Measurements from ENCODE around the gene PDE4B. TPM values are rescaled to one million over a fixed set of nuclear protein-coding genes. Genes with fewer than 3 reads are reported as not detected.

The PDE4B gene
- polyA plus RNA-seq, 2 of the 4 experiments (the other 2 are of a cell fraction) = 20.2 to 56.8 TPM

- POLR2A ChIA-PET = no interaction called here
- no peak for FAIRE-seq
Observed at GRCh38 chr1:65942476-65942875, 149.8 kb downstream of the PDE4B start.

GRCh38 chr1:65946376-65946775 is 153.7 kb downstream of the PDE4B start:
- CTCF ChIA-PET = no interaction called here
- WGBS (ENCODE audit: missing lambda C conversion rate) = 0% methylated on average over 1 of the region's 1 CpG

More at GRCh38 chr1:65942476-65942875, 149.8 kb downstream of the PDE4B start:
- 0% methylated on average over 1 of the region's 1 CpG for WGBS (ENCODE audit: missing lambda C conversion rate)
- DNase-seq (ENCODE audit: low read depth in 1 of 2, low spot score in 1 of 2) (no peak), ATAC-seq (no peak)
- Histone ChIP-seq H3K4me1 (no peaks in the 10 kb centered on the region), H3K4me2 (no peak overlapping the region), H3K4me3 (no peak overlapping the region), H3K9me3 (no peaks in the 10 kb centered on the region), H3K27ac (no peak overlapping the region)
- CTCF ChIA-PET = interaction anchor here (1.1 kb wide), 1 partner anchor 300 kb away, joined by 3 read pairs; no protein-coding TSS in a partner anchor
- TF ChIP-seq KDM5A (IDR thresholded peaks at IDR 0.05) (no peak), POLR2A (IDR thresholded peaks at IDR 0.05; ENCODE audit: low read length) (no peak), CEBPB (IDR thresholded peaks at IDR 0.05) (no peak), GATA3 (IDR thresholded peaks at IDR 0.05; ENCODE audit: borderline replicate concordance) (no peak), NR3C1 (IDR thresholded peaks at IDR 0.05) (no peak), CBX8 (IDR thresholded peaks at IDR 0.05) (no peak)

GRCh38 chr1:65946960-65947359 is 154.3 kb downstream of the PDE4B start:
- ATAC-seq = no peak
- no peak overlapping the region for H3K4me3 ChIP-seq
- H3K4me2 ChIP-seq = no peak overlapping the region
- ChIA-PET POLR2A (no interaction called here), CTCF (no interaction called here)
- no peak for FAIRE-seq
- H3K9me3 ChIP-seq = no peaks in the 10 kb centered on the region
- no peak for DNase-seq (ENCODE audit: low read depth in 1 of 2, low spot score in 1 of 2)
- 68% methylated on average over 5 of the region's 5 CpGs for WGBS (ENCODE audit: missing lambda C conversion rate)
- H3K4me1 ChIP-seq = no peaks in the 10 kb centered on the region
- TF ChIP-seq SREBF2 (IDR thresholded peaks at IDR 0.05) = no peak
- no peak overlapping the region for H3K27ac ChIP-seq

More at GRCh38 chr1:65946376-65946775, 153.7 kb downstream of the PDE4B start:
- Histone ChIP-seq H3K4me2 (no peak overlapping the region), H3K4me1 (no peaks in the 10 kb centered on the region), H3K9me3 (no peaks in the 10 kb centered on the region), H3K27ac (no peak overlapping the region), H3K4me3 (no peak overlapping the region)
- POLR2A ChIA-PET = no interaction called here
- ATAC-seq (no peak), DNase-seq (ENCODE audit: low read depth in 1 of 2, low spot score in 1 of 2) (no peak), FAIRE-seq (no peak)
- TF ChIP-seq MAX (IDR thresholded peaks at IDR 0.05) (no peak), E2F6 (IDR thresholded peaks at IDR 0.05; ENCODE audit: borderline replicate concordance, low read depth) (no peak), BCL3 (IDR thresholded peaks at IDR 0.05) (no peak), RCOR1 (IDR thresholded peaks at IDR 0.05; ENCODE audit: low read depth, low read length) (no peak)

- TF ChIP-seq RAD21 (conservative IDR thresholded peaks at IDR 0.05 in 1 of 2, IDR thresholded peaks at IDR 0.05 in 1 of 2) (peak in 1 of 2 experiments; percentile 46; a peak in 2 of 5 replicates), CHD4 (IDR thresholded peaks at IDR 0.05; ENCODE audit: borderline replicate concordance) (no peak), HES2 (IDR thresholded peaks at IDR 0.05) (no peak)
- Histone ChIP-seq H3K4me1 (no peaks in the 10 kb centered on the region), H3K9me3 (no peaks in the 10 kb centered on the region), H3K27ac (no peak overlapping the region), H3K4me3 (no peak overlapping the region), H3K4me2 (no peak overlapping the region)
- POLR2A ChIA-PET = no interaction called here
- CTCF ChIA-PET = no interaction called here
- DNase-seq (ENCODE audit: low read depth in 1 of 2, low spot score in 1 of 2) = peak in 1 of 2 experiments; percentile 33
- no peak for FAIRE-seq
- peak in 1 of 2 experiments; percentile 61; a peak in 2 of 6 replicates for ATAC-seq
- WGBS (ENCODE audit: missing lambda C conversion rate) = 76% methylated on average over 7 of the region's 7 CpGs
Observed at GRCh38 chr1:65948609-65949229, 156.0 kb downstream of the PDE4B start.

GRCh38 chr1:65949230-65949626 is 156.5 kb downstream of the PDE4B start:
- H3K4me2 ChIP-seq = no peak overlapping the region
- no peak for FAIRE-seq
- no peak for TF ChIP-seq HMGXB4 (CRISPR knock-in tag; IDR thresholded peaks at IDR 0.05; ENCODE audit: borderline replicate concordance)
- no peak for TF ChIP-seq CEBPB (IDR thresholded peaks at IDR 0.05)
- no peak for TF ChIP-seq BCL3 (IDR thresholded peaks at IDR 0.05)
- no peak for TF ChIP-seq EHMT2 (IDR thresholded peaks at IDR 0.05; ENCODE audit: low read depth)
- no peak for TF ChIP-seq MAZ (IDR thresholded peaks at IDR 0.05; ENCODE audit: borderline replicate concordance, low read depth, low read length)
- no peak for TF ChIP-seq BHLHE40 (IDR thresholded peaks at IDR 0.05; ENCODE audit: low read depth, low read length)
- TF ChIP-seq HDAC2 (IDR thresholded peaks at IDR 0.05) = no peak
- no peak for TF ChIP-seq GATA3 (IDR thresholded peaks at IDR 0.05; ENCODE audit: borderline replicate concordance)
- TF ChIP-seq HOXB5 (CRISPR knock-in tag; IDR thresholded peaks at IDR 0.05) = no peak
- no peak for TF ChIP-seq RCOR1 (IDR thresholded peaks at IDR 0.05; ENCODE audit: low read depth, low read length)
- TF ChIP-seq TP53 (CRISPR knock-in tag; IDR thresholded peaks at IDR 0.05) = no peak
- WGBS (ENCODE audit: missing lambda C conversion rate) = 81% methylated on average over 2 of the region's 2 CpGs
- H3K4me3 ChIP-seq = no peak overlapping the region
- POLR2A ChIA-PET = no interaction called here
- no peaks in the 10 kb centered on the region for H3K4me1 ChIP-seq
- H3K9me3 ChIP-seq = no peaks in the 10 kb centered on the region
- no peak for ATAC-seq
- DNase-seq (ENCODE audit: low read depth in 1 of 2, low spot score in 1 of 2) = no peak
- CTCF ChIA-PET = interaction anchor here (0.6 to 1.8 kb wide), 3 partner anchors 273 to 497 kb away, joined by 3 to 4 read pairs (median 4); no protein-coding TSS in a partner anchor
- H3K27ac ChIP-seq = no peak overlapping the region

All from A549 (cell line).